CD4-positive, alpha-beta T cell treated with Interleukin-4 for 1 hour (primary cell): ENCODE results near the gene DYNC2H1.

Experiments
- DNase-seq, 2 donors: peaks; one replicate each; pipeline ENCODE4 v3.0.0-alpha.2; 2020 to 2022

The DYNC2H1 gene

GRCh38 chr11:103476874-103477273 lies 367.6 kb downstream of the DYNC2H1 start:
- DNase-seq, result no peak

GRCh38 chr11:103480421-103480820 lies 371.2 kb downstream of the DYNC2H1 start:
- no peak for DNase-seq

GRCh38 chr11:103483996-103484395 lies 374.8 kb downstream of the DYNC2H1 start:
- no peak for DNase-seq

GRCh38 chr11:103484545-103484944 lies 375.3 kb downstream of the DYNC2H1 start:
- DNase-seq, result no peak

- no peak for DNase-seq
These were observed 377.4 kb downstream of the DYNC2H1 start for GRCh38 chr11:103486604-103487003.

GRCh38 chr11:103487113-103487512 lies 377.9 kb downstream of the DYNC2H1 start:
- no peak for DNase-seq

GRCh38 chr11:103488031-103488461 lies 378.8 kb downstream of the DYNC2H1 start:
- DNase-seq, result no peak

GRCh38 chr11:103488579-103488978 lies 379.4 kb downstream of the DYNC2H1 start:
- DNase-seq, result no peak

GRCh38 chr11:103491777-103492176 lies 382.6 kb downstream of the DYNC2H1 start:
- DNase-seq, result no peak

GRCh38 chr11:103494491-103494890 lies 385.3 kb downstream of the DYNC2H1 start:
- DNase-seq, result no peak

- DNase-seq, result no peak
These were observed 388.0 kb downstream of the DYNC2H1 start for GRCh38 chr11:103497268-103497667.

- DNase-seq, result no peak
These were observed 390.6 kb downstream of the DYNC2H1 start for GRCh38 chr11:103499710-103500340.

GRCh38 chr11:103515283-103515682 lies 406.1 kb downstream of the DYNC2H1 start:
- no peak for DNase-seq

GRCh38 chr11:103520792-103521191 lies 411.6 kb downstream of the DYNC2H1 start:
- DNase-seq, result no peak

- no peak for DNase-seq
These were observed 415.8 kb downstream of the DYNC2H1 start for GRCh38 chr11:103525069-103525468.

GRCh38 chr11:103528046-103528445 lies 418.8 kb downstream of the DYNC2H1 start:
- DNase-seq, result no peak

- no peak for DNase-seq
These were observed 419.4 kb downstream of the DYNC2H1 start for GRCh38 chr11:103528596-103528995.

GRCh38 chr11:103529181-103529684 lies 420.0 kb downstream of the DYNC2H1 start:
- DNase-seq, result no peak
